ENCODE measurements around the gene CGB1. TPM values are rescaled to one million over a fixed set of nuclear protein-coding genes. Genes with fewer than 3 reads are reported as not detected.

The CGB1 gene
- polyA plus RNA-seq, 1 experiment = not detected

DNA sequence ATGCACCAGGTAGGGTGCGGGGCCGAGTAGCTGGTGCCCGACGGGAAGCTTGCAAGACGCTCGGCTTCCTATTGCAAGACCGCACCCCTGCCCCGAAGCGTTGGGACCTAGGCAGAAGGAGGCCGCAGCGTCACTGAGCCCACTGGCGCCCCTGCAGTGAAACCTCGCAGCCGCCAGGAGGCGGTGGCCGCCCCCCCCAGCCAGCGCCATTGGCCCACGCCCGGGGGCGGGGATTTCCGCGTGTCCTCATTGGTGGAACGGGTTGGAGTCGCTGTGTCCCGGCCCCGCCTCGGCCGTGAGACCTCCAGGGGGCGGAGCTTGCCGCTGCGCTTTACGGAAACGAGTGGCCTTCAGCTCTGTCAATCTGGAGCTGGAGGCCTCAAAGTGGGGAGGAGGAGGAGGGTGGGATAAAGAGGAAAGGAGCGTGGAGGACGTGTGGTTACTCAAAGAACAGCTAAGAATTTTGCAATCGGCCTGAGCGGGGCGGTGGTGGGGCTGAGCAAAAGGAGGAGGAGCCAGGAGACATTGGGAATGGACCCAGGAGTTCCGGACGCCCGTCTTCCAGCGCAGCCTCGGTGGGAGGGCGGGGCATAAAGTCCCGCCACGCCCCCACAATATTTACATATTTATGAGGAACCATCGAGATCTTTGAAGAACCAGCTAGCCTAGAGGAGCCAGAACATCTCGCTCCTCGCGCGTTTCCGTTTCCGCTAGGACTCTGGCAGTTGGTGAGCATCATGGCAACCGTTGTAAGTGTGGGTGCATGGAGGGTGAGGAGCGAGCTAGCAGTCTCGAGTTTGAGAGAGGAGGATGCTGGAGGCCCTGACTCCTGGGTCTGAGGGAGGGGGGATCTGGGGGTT is 43.3 kb downstream of the CGB1 start, which contains the start of the genes GYS1 and RUVBL2:
Gene GYS1 (minus strand): TSS at position 135 of the 860 bp plus-strand sequence. CDS start 197 bp downstream, outside the sequence.
Gene RUVBL2 (plus strand): TSS at position 713 of the 860 bp plus-strand sequence. CDS start 25 bp downstream, at position 738.
- TF ChIP-seq, protein P1, sequence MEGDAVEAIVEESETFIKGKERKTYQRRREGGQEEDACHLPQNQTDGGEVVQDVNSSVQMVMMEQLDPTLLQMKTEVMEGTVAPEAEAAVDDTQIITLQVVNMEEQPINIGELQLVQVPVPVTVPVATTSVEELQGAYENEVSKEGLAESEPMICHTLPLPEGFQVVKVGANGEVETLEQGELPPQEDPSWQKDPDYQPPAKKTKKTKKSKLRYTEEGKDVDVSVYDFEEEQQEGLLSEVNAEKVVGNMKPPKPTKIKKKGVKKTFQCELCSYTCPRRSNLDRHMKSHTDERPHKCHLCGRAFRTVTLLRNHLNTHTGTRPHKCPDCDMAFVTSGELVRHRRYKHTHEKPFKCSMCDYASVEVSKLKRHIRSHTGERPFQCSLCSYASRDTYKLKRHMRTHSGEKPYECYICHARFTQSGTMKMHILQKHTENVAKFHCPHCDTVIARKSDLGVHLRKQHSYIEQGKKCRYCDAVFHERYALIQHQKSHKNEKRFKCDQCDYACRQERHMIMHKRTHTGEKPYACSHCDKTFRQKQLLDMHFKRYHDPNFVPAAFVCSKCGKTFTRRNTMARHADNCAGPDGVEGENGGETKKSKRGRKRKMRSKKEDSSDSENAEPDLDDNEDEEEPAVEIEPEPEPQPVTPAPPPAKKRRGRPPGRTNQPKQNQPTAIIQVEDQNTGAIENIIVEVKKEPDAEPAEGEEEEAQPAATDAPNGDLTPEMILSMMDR (IDR thresholded peaks at IDR 0.05; ENCODE audit: insufficient read depth, low read depth, low read length) = peak; percentile 99
- H3K36me3 ChIP-seq (ENCODE audit: control insufficient read depth, insufficient read depth, low read length) = peaks cover 16% of the 10 kb centered on the region
- peak within 1 kb of the TSS; percentile 94 for H3K4me3 ChIP-seq (ENCODE audit: low read depth, low read length)
- H3K27me3 ChIP-seq (ENCODE audit: control insufficient read depth, insufficient read depth, low read length) = no peaks in the 10 kb centered on the region
- POLR2A ChIA-PET = interaction anchor here (0.6 to 1.8 kb wide), 6 partner anchors 26 to 1232 kb away, joined by 3 to 6 read pairs (median 3); partner anchors contain the start of genes CGB7 and NUCB1
- peak; percentile 98 for DNase-seq (ENCODE audit: low read depth)
- CTCF ChIA-PET = interaction anchor here (0.6 to 2.7 kb wide), 27 partner anchors 8 to 268 kb away, joined by 3 to 44 read pairs (median 4); partner anchors contain the start of gene HSD17B14

GRCh38 chr19:48992581-48993174 is 44.0 kb downstream of the CGB1 start:
- ChIA-PET CTCF (interaction anchor here (0.8 to 2.7 kb wide), 19 partner anchors 11 to 205 kb away, joined by 3 to 44 read pairs (median 4); partner anchors contain the start of gene HSD17B14), POLR2A (interaction anchor here (0.5 to 1.8 kb wide), 4 partner anchors 14 to 64 kb away, joined by 3 to 6 read pairs (median 4); partner anchors contain the start of gene CGB7)
- no peaks in the 10 kb centered on the region for H3K27me3 ChIP-seq (ENCODE audit: control insufficient read depth, insufficient read depth, low read length)
- no peak for DNase-seq (ENCODE audit: low read depth)
- H3K4me3 ChIP-seq (ENCODE audit: low read depth, low read length) = peak overlapping the region; percentile 94
- peaks cover 20% of the 10 kb centered on the region for H3K36me3 ChIP-seq (ENCODE audit: control insufficient read depth, insufficient read depth, low read length)
- TF ChIP-seq, protein P1 (IDR thresholded peaks at IDR 0.05; ENCODE audit: insufficient read depth, low read depth, low read length) = no peak

- CTCF ChIA-PET = interaction anchor here (0.6 to 2.7 kb wide), 11 partner anchors 11 to 204 kb away, joined by 3 to 44 read pairs (median 4); no protein-coding TSS in a partner anchor
- peaks cover 23% of the 10 kb centered on the region for H3K36me3 ChIP-seq (ENCODE audit: control insufficient read depth, insufficient read depth, low read length)
- no peak for DNase-seq (ENCODE audit: low read depth)
- peak overlapping the region; percentile 94 for H3K4me3 ChIP-seq (ENCODE audit: low read depth, low read length)
- no peaks in the 10 kb centered on the region for H3K27me3 ChIP-seq (ENCODE audit: control insufficient read depth, insufficient read depth, low read length)
- POLR2A ChIA-PET = interaction anchor here (0.5 to 0.6 kb wide), 5 partner anchors 13 to 176 kb away, joined by 4 to 10 read pairs (median 9); no protein-coding TSS in a partner anchor
- TF ChIP-seq, protein P1 (IDR thresholded peaks at IDR 0.05; ENCODE audit: insufficient read depth, low read depth, low read length) = no peak
Measured at GRCh38 chr19:48991873-48992580, 44.7 kb downstream of the CGB1 start.

DNA sequence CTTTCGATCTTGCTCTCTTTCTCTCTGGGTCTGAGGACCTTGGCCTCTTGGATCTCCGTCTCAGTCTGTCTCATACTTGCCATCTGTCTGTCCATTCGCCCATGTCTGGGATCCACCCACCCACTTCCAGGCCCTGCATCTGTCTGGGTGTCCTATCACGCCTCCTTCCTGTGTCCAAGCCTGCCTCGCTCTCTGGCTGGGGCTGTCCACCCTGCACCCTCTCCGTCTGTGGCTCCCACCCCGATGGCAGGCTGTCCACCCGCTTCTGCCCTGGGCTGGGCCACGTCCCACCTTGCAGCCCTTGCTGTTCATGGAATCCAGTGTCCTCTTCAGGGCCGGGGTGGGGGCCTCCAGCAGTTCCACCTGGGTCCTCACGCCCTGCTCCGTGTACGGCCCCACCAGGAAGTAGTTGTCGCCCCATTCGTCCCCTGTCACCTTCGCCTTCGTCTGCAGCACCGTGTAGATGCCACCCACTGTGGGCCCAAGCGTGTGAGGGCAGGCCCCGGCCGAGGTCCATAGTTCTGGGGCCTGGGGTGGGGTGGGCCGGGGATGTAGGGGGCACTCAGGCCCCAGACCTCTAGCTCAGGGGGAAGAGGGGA is 45.6 kb downstream of the CGB1 start:
- H3K27me3 ChIP-seq (ENCODE audit: control insufficient read depth, insufficient read depth, low read length) = no peaks in the 10 kb centered on the region
- peak overlapping the region; percentile 94 for H3K4me3 ChIP-seq (ENCODE audit: low read depth, low read length)
- TF ChIP-seq, protein P1 (IDR thresholded peaks at IDR 0.05; ENCODE audit: insufficient read depth, low read depth, low read length) = no peak
- ChIA-PET POLR2A (interaction anchor here (0.6 kb wide), 1 partner anchor 539 kb away, joined by 10 read pairs; no protein-coding TSS in a partner anchor), CTCF (interaction anchor here (1.2 to 2.7 kb wide), 4 partner anchors 10 to 203 kb away, joined by 3 to 44 read pairs (median 6); no protein-coding TSS in a partner anchor)
- DNase-seq (ENCODE audit: low read depth) = no peak
- peaks cover 25% of the 10 kb centered on the region for H3K36me3 ChIP-seq (ENCODE audit: control insufficient read depth, insufficient read depth, low read length)

Measured in BJ (cell line).